Measurements from ENCODE around the gene TENM3. TPM values are rescaled to one million over a fixed set of nuclear protein-coding genes. Genes with fewer than 3 reads are reported as not detected.

Gene TENM3
- polyA plus RNA-seq, 1 of the 3 experiments (the other 2 are of a cell fraction): 10.4 TPM

DNA sequence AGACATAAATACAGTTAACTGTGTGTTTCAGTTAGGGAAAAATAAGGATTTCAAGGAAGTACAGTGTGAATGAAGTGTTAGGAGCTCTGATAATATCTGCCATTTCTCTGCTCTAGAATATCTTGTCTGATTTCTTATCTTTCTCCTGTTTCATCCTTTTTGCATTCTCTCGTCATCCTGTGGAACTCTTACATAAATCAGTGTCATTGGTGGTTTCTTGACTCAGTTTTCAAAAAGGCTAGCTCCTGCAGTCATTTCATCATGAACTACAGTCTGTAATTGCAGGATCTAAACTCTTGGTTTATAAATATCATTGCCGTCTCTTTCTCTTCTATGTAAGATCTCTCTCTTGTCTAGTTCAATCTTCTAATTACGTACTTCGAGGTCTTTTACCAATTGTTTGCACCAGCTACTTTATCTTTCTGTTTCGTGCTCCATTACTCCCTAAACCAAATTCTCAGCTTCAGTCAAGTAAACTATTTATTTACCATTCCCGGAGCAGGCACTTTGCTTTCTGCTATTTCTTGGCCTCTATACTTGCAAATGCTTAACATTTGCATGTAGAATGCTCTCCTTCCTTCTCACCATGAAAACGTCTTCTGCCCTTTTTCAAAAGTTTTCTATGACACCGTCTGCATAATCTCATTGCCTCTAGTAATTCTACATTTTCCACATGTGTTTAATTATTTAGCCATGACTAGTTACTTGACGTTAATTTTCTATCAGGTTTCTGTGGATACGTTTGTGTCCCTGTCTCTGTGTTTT, 294.0 kb downstream of the TENM3 start:
- Histone ChIP-seq H3K9ac (no peak overlapping the region), H4K20me1 (ENCODE audit: insufficient read depth) (no peaks in the 10 kb centered on the region), H3F3A (replicated peaks; ENCODE audit: insufficient read depth) (no peaks in the 10 kb centered on the region), H3K27me3 (ENCODE audit: insufficient read depth) (no peaks in the 10 kb centered on the region), H3K4me3 (ENCODE audit: low read depth in 2 of 2, low read length in 1 of 2) (no peak overlapping the region), H3K27ac (ENCODE audit: low read depth in 2 of 2, low read length in 1 of 2) (no peak overlapping the region; a peak in 1 of 4 replicates), H3K4me1 (ENCODE audit: control insufficient read depth in 1 of 2, insufficient read depth in 2 of 2, low read depth in 1 of 2, low read length in 1 of 2) (peaks cover 0 to 4% of the 10 kb centered on the region in 2 experiments; a peak in 2 of 4 replicates), H3K4me2 (no peak overlapping the region), H3K9me2 (no peaks in the 10 kb centered on the region), H2AFZ (ENCODE audit: low read depth) (no peak overlapping the region), H3K9me3 (no peaks in the 10 kb centered on the region), H3K36me3 (replicated peaks in 1 of 2; ENCODE audit: control insufficient read depth in 1 of 2, insufficient read depth in 2 of 2, low read length in 1 of 2) (no peaks in the 10 kb centered on the region), H3K79me2 (ENCODE audit: insufficient read depth) (no peaks in the 10 kb centered on the region; the same call in 1 of the 2 replicates)
- DNase-seq: no peak
- ChIA-PET CTCF (interaction anchor here (1.1 to 1.6 kb wide), 3 partner anchors 10 to 190 kb away, joined by 3 to 5 read pairs (median 3); no protein-coding TSS in a partner anchor), POLR2A (no interaction called here)
- WGBS (ENCODE audit: low lambda C conversion rate): 61% methylated on average over 10 of the region's 10 CpGs
- TF ChIP-seq JUND (IDR thresholded peaks at IDR 0.05): no peak
- TF ChIP-seq TAF1 (IDR thresholded peaks at IDR 0.05; ENCODE audit: borderline replicate concordance, low read depth, low read length): no peak
- TF ChIP-seq MXI1 (IDR thresholded peaks at IDR 0.05; ENCODE audit: low read depth, low read length): no peak
- TF ChIP-seq POLR2AphosphoS5 (IDR thresholded peaks at IDR 0.05; ENCODE audit: low read depth, low read length): no peak
- no peak for TF ChIP-seq RAD21 (IDR thresholded peaks at IDR 0.05; ENCODE audit: low read length)
- TF ChIP-seq CTCF (IDR thresholded peaks at IDR 0.05): no peak
- TF ChIP-seq MEF2A (IDR thresholded peaks at IDR 0.05; ENCODE audit: borderline replicate concordance, low read depth): no peak
- TF ChIP-seq, protein P1, sequence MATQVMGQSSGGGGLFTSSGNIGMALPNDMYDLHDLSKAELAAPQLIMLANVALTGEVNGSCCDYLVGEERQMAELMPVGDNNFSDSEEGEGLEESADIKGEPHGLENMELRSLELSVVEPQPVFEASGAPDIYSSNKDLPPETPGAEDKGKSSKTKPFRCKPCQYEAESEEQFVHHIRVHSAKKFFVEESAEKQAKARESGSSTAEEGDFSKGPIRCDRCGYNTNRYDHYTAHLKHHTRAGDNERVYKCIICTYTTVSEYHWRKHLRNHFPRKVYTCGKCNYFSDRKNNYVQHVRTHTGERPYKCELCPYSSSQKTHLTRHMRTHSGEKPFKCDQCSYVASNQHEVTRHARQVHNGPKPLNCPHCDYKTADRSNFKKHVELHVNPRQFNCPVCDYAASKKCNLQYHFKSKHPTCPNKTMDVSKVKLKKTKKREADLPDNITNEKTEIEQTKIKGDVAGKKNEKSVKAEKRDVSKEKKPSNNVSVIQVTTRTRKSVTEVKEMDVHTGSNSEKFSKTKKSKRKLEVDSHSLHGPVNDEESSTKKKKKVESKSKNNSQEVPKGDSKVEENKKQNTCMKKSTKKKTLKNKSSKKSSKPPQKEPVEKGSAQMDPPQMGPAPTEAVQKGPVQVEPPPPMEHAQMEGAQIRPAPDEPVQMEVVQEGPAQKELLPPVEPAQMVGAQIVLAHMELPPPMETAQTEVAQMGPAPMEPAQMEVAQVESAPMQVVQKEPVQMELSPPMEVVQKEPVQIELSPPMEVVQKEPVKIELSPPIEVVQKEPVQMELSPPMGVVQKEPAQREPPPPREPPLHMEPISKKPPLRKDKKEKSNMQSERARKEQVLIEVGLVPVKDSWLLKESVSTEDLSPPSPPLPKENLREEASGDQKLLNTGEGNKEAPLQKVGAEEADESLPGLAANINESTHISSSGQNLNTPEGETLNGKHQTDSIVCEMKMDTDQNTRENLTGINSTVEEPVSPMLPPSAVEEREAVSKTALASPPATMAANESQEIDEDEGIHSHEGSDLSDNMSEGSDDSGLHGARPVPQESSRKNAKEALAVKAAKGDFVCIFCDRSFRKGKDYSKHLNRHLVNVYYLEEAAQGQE (IDR thresholded peaks at IDR 0.05; ENCODE audit: low read depth, low read length): no peak
- TF ChIP-seq FOXJ3 (CRISPR knock-in tag; IDR thresholded peaks at IDR 0.05): no peak
- TF ChIP-seq, protein P2, sequence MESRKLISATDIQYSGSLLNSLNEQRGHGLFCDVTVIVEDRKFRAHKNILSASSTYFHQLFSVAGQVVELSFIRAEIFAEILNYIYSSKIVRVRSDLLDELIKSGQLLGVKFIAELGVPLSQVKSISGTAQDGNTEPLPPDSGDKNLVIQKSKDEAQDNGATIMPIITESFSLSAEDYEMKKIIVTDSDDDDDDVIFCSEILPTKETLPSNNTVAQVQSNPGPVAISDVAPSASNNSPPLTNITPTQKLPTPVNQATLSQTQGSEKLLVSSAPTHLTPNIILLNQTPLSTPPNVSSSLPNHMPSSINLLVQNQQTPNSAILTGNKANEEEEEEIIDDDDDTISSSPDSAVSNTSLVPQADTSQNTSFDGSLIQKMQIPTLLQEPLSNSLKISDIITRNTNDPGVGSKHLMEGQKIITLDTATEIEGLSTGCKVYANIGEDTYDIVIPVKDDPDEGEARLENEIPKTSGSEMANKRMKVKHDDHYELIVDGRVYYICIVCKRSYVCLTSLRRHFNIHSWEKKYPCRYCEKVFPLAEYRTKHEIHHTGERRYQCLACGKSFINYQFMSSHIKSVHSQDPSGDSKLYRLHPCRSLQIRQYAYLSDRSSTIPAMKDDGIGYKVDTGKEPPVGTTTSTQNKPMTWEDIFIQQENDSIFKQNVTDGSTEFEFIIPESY (IDR thresholded peaks at IDR 0.05; ENCODE audit: borderline replicate concordance, low read depth): no peak
- TF ChIP-seq GATA2 (CRISPR knock-in tag; IDR thresholded peaks at IDR 0.05): no peak
- no peak for TF ChIP-seq EZH2phosphoT487 (IDR thresholded peaks at IDR 0.05; ENCODE audit: borderline replicate concordance, low read depth)
- TF ChIP-seq SIN3A (IDR thresholded peaks at IDR 0.05; ENCODE audit: borderline replicate concordance, low read depth, low read length): no peak
- no peak for TF ChIP-seq FOSL2 (IDR thresholded peaks at IDR 0.05; ENCODE audit: borderline replicate concordance, low read depth)
- TF ChIP-seq RXRA (IDR thresholded peaks at IDR 0.05; ENCODE audit: borderline replicate concordance, low read depth): no peak
- TF ChIP-seq CHD2 (IDR thresholded peaks at IDR 0.05; ENCODE audit: low read length, partially characterized antibody): no peak
